Right lobe of liver (tissue), 6 donors: Measurements from ENCODE around the gene IL37. TPM values are rescaled to one million over a fixed set of nuclear protein-coding genes. Genes with fewer than 3 reads are reported as not detected.

Source experiments
- ATAC-seq, 4 donors: fragments of 200-7000 bp; cut with Tn5 transposase; one replicate each; pipeline ENCODE4 v1.9.1; 2020; ENCODE audit warnings: mild to moderate bottlenecking in 4 of 4, moderate library complexity in 4 of 4
- DNase-seq, 3 donors: peaks; one replicate each; pipeline ENCODE4 v3.0.0-alpha.2; 2020
- H3K27ac ChIP-seq, 3 donors: fragments of 200-600 bp; one replicate each; pipeline ENCODE4 v1.8.0; 2022
- H3K27me3 ChIP-seq, 2 donors: fragments of 200-600 bp; one replicate each; pipeline ENCODE4 v1.8.0; 2022
- H3K36me3 ChIP-seq, 4 donors: fragments of 200-600 bp; sonication (generic) in 1 of 4; one replicate each; pipeline versions ENCODE4 v1.5.1 to v1.8.0; 2017 to 2022; ENCODE audit warnings: control low read depth in 1 of 4
- H3K4me1 ChIP-seq, 4 donors: fragments of 200-600 bp; sonication (generic) in 1 of 4; one replicate each; pipeline versions ENCODE4 v1.5.1 to v1.8.0; 2017 to 2022; ENCODE audit warnings: control low read depth in 1 of 4
- H3K4me3 ChIP-seq, 3 donors: fragments of 200-600 bp; one replicate each; pipeline ENCODE4 v1.8.0; 2022
- H3K9me3 ChIP-seq, 4 donors: fragments of 200-600 bp; sonication (generic) in 1 of 4; one replicate each; pipeline versions ENCODE4 v1.5.1 to v1.8.0; 2017 to 2022; ENCODE audit warnings: control low read depth in 1 of 4
- CTCF ChIP-seq, 4 donors: fragments of 200-600 bp in 3 of 4; fragments of 450-650 bp in 1 of 4; IDR thresholded peaks; one replicate each; pipeline versions ENCODE4 v1.5.1 to v1.8.0; 2016 to 2022; ENCODE audit warnings: antibody characterized with exemption in 4 of 4, mild to moderate bottlenecking in 2 of 4
- POLR2A ChIP-seq: fragments of 450-650 bp; IDR thresholded peaks from one replicate; pipeline ENCODE4 v1.6.1; 2017; ENCODE audit warnings: antibody characterized with exemption, mild to moderate bottlenecking
- WGBS: methylation state at CpG from one replicate; pipeline ENCODE4 v1.1.6; 2018; ENCODE audit warnings: low coverage, low lambda C conversion rate; ENCODE audit not compliant: insufficient coverage; ENCODE audit errors: missing lambda C conversion rate; 5-methylcytosine and 5-hydroxymethylcytosine counted together
- intact Hi-C, 2 donors: fragments of 100-400 bp; cut with DNase I; formaldehyde crosslinking; loops; one replicate each; pipeline versions ENCODE4 v1.11.2 to v1.14.1; 2022
- total RNA-seq, 6 experiments: library from RNA; depleted of rRNA in 2 of 6; stranded (reverse); fragments of >200 nt in 2 of 6; fragmentation: NEBNext Ultra II Directional in 3 of 6; extraction: Animal tissue kit (Norgen Biotek cat#: 25700) in 3 of 6; gene quantifications; one replicate each; pipeline versions ENCODE4 v1.1.0 to v1.2.4, GENCODE V29; 2016 to 2023
- donor health status: DM: no; HTN: yes; CAD: no.
- donor health status: DM: no; HTN: no; CAD: no.
- donor health status: DM: no; HTN: no; CAD: no.
- donor health status: DM: no; HTN: yes; CAD: no.
- donor health status: DM: no; HTN: yes; CAD: no.

The IL37 gene
- total RNA-seq, 6 experiments from 2014 or later: not detected

GRCh38 chr2:112912403-112912802 is 1.4 kb downstream of the IL37 start:
- intact Hi-C loops: no loop called here
- DNase-seq (no peak), ATAC-seq (no peak)
- Histone ChIP-seq H3K27me3 (no peaks in the 10 kb centered on the region), H3K27ac (no peak overlapping the region), H3K4me3 (no peak overlapping the region), H3K9me3 (no peaks in the 10 kb centered on the region), H3K4me1 (no peaks in the 10 kb centered on the region), H3K36me3 (no peaks in the 10 kb centered on the region)
- WGBS: 89% methylated on average over 4 of the region's 4 CpGs
- TF ChIP-seq POLR2A (no peak), CTCF (IDR thresholded peaks at IDR 0.05) (no peak)

- Histone ChIP-seq H3K9me3 (no peaks in the 10 kb centered on the region), H3K36me3 (no peaks in the 10 kb centered on the region), H3K27ac (no peak overlapping the region), H3K4me1 (no peaks in the 10 kb centered on the region), H3K27me3 (no peaks in the 10 kb centered on the region), H3K4me3 (no peak overlapping the region)
- ATAC-seq: no peak
- intact Hi-C loops: no loop called here
- DNase-seq: no peak
- 63% methylated on average over 1 of the region's 7 CpGs for WGBS
- TF ChIP-seq POLR2A (no peak), CTCF (IDR thresholded peaks at IDR 0.05) (no peak)
Measured at GRCh38 chr2:112915300-112916144, 4.6 kb downstream of the IL37 start.

- Histone ChIP-seq H3K27ac (no peak overlapping the region), H3K36me3 (no peaks in the 10 kb centered on the region), H3K4me3 (no peak overlapping the region), H3K9me3 (no peaks in the 10 kb centered on the region), H3K27me3 (no peaks in the 10 kb centered on the region), H3K4me1 (no peaks in the 10 kb centered on the region)
- intact Hi-C loops: no loop called here
- TF ChIP-seq CTCF (IDR thresholded peaks at IDR 0.05) (no peak), POLR2A (no peak)
- ATAC-seq (no peak), DNase-seq (no peak)
- 67% methylated on average over 2 of the region's 3 CpGs for WGBS
Measured at GRCh38 chr2:112916145-112916571, 5.2 kb downstream of the IL37 start.

- ATAC-seq (no peak), DNase-seq (no peak)
- Histone ChIP-seq H3K27ac (no peak overlapping the region), H3K36me3 (no peaks in the 10 kb centered on the region), H3K4me1 (peaks cover 0 to under 1% (median 0%) of the 10 kb centered on the region in 4 donors), H3K27me3 (no peaks in the 10 kb centered on the region), H3K9me3 (no peaks in the 10 kb centered on the region), H3K4me3 (no peak overlapping the region)
- TF ChIP-seq POLR2A (no peak), CTCF (IDR thresholded peaks at IDR 0.05) (no peak)
- 47% methylated on average over 3 of the region's 4 CpGs for WGBS
- intact Hi-C loops: no loop called here
Measured at GRCh38 chr2:112916625-112917247, 5.8 kb downstream of the IL37 start.
